ENCODE measurements around the gene ADARB1.
"Not testable (repeated sequence)": the region's sequence is repeated elsewhere in the genome, so short reads cannot be mapped to it uniquely, and the experiment has no call there.

ADARB1 gene

DNA sequence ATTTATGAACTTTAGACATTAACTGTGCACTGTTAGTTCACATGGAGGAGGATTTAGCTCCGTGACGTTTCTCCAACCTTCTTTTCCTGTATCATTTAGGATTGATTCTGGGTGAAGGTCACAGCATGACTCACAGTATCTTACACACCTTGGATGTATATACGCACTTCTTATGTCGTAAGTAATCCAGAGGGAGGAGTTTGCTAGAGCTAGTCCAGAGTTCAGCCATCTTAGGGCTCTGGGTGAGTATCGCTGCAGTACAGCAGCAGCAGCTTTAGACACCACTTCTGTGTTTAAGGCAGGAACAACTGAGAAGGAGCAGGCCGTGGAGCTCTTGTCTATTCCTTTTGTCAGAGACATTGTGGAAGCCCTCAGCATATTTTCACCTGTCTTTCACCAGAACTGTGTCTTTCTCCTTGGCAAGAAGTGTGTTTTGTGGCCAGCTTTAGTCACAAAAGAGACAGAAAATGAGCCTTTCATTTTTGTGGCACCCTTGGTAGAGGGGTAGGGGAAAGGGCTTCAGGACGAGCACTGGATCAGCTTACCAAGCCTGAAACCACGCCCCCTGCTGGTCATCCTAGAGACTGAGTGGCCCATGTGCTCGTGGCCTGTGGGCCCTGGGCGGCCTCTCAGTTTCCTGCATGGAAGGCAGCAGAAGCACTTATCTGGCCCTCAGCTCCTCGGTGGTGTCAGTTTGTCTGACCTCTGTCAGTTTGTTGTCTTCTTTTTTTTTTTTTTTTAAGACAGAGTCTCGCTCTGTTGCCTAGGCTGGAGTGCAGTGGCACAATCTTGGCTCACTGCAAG, 64.0 kb downstream of the ADARB1 start:
- Histone ChIP-seq H3K18ac (ENCODE audit: low read depth in 1 of 2, low read length in 2 of 2) (peak overlapping the region in 1 of 2 experiments; percentile 28), H3K36me3 (ENCODE audit: control insufficient read depth in 1 of 2, insufficient read depth in 2 of 2, low read depth in 1 of 2, low read length in 2 of 2) (no peaks in the 10 kb centered on the region), H3K79me1 (replicated peaks; ENCODE audit: low read length, poor library complexity, severe bottlenecking) (peaks cover 7% of the 10 kb centered on the region), H2BK5ac (ENCODE audit: low read depth, low read length, poor library complexity, severe bottlenecking) (no peak overlapping the region), H3K27me3 (ENCODE audit: control insufficient read depth in 1 of 2, insufficient read depth in 1 of 2, low read length in 2 of 2) (peaks cover 0 to 4% of the 10 kb centered on the region in 2 experiments), H3K4me1 (ENCODE audit: control insufficient read depth, insufficient read depth, low read depth, low read length) (peaks cover 36% of the 10 kb centered on the region), H4K8ac (ENCODE audit: low read length) (no peak overlapping the region), H2AK5ac (ENCODE audit: low read length, severe bottlenecking) (peak overlapping the region; percentile 34), H3K4me2 (ENCODE audit: low read length, poor library complexity, severe bottlenecking) (no peak overlapping the region), H2BK120ac (ENCODE audit: low read depth, low read length) (no peak overlapping the region), H3K4me3 (ENCODE audit: insufficient read depth in 1 of 2, low read depth in 1 of 2, low read length in 2 of 2) (no peak overlapping the region), H3K9me3 (ENCODE audit: control insufficient read depth, low read length) (no peaks in the 10 kb centered on the region), H2BK12ac (ENCODE audit: low read length in 2 of 2) (no peak overlapping the region), H2AFZ (ENCODE audit: low read depth, low read length) (no peak overlapping the region), H3K9ac (ENCODE audit: low read length) (no peak overlapping the region), H2BK15ac (ENCODE audit: low read depth, poor library complexity, severe bottlenecking) (peak overlapping the region; percentile 1), H3K27ac (ENCODE audit: low read length, poor library complexity, severe bottlenecking) (no peak overlapping the region), H4K91ac (ENCODE audit: low read length) (no peak overlapping the region), H3K23ac (ENCODE audit: low read length in 2 of 2) (no peak overlapping the region), H3K14ac (ENCODE audit: low read length in 2 of 2) (no peak overlapping the region), H3K4ac (ENCODE audit: low read depth in 1 of 2, low read length in 2 of 2) (no peak overlapping the region)
- WGBS: 62% methylated on average over 12 of the region's 12 CpGs
- DNase-seq: peak; percentile 71

DNA sequence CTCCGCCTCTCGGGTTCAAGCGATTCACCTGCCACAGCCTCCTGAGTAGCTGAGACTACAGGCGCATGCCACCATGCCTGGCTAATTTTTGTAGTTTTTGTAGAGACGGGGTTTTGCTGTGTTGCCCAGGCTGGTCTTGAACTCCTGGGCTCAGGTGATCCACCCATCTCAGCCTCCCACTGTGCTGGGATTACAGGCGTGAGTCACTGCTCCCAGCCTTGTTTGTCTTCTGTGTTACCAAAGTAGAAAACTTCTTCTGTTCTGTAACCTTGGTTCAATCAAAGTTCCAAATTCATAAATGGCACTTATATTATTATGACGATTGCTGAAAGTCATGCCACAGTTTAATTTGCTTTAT, 64.6 kb downstream of the ADARB1 start:
- H3K79me1 ChIP-seq (replicated peaks; ENCODE audit: low read length, poor library complexity, severe bottlenecking); H3K4ac ChIP-seq (ENCODE audit: low read depth in 1 of 2, low read length in 2 of 2); H4K8ac ChIP-seq (ENCODE audit: low read length); DNase-seq; H2BK12ac ChIP-seq (ENCODE audit: low read length in 2 of 2); H3K14ac ChIP-seq (ENCODE audit: low read length in 2 of 2); H2BK5ac ChIP-seq (ENCODE audit: low read depth, low read length, poor library complexity, severe bottlenecking); H3K9me3 ChIP-seq (ENCODE audit: control insufficient read depth, low read length); H2AK5ac ChIP-seq (ENCODE audit: low read length, severe bottlenecking); H2BK120ac ChIP-seq (ENCODE audit: low read depth, low read length); H3K4me3 ChIP-seq (ENCODE audit: insufficient read depth in 1 of 2, low read depth in 1 of 2, low read length in 2 of 2); H3K4me2 ChIP-seq (ENCODE audit: low read length, poor library complexity, severe bottlenecking); H2BK15ac ChIP-seq (ENCODE audit: low read depth, poor library complexity, severe bottlenecking); H2AFZ ChIP-seq (ENCODE audit: low read depth, low read length); H3K9ac ChIP-seq (ENCODE audit: low read length); H3K18ac ChIP-seq (ENCODE audit: low read depth in 1 of 2, low read length in 2 of 2); H3K36me3 ChIP-seq (ENCODE audit: control insufficient read depth in 1 of 2, insufficient read depth in 2 of 2, low read depth in 1 of 2, low read length in 2 of 2); H3K23ac ChIP-seq (ENCODE audit: low read length in 2 of 2); H3K27me3 ChIP-seq (ENCODE audit: control insufficient read depth in 1 of 2, insufficient read depth in 1 of 2, low read length in 2 of 2); H4K91ac ChIP-seq (ENCODE audit: low read length); H3K27ac ChIP-seq (ENCODE audit: low read length, poor library complexity, severe bottlenecking): not testable (repeated sequence)
- 89% methylated on average over 7 of the region's 7 CpGs for WGBS
- H3K4me1 ChIP-seq (ENCODE audit: control insufficient read depth, insufficient read depth, low read depth, low read length): peaks cover 36% of the 10 kb centered on the region

DNA sequence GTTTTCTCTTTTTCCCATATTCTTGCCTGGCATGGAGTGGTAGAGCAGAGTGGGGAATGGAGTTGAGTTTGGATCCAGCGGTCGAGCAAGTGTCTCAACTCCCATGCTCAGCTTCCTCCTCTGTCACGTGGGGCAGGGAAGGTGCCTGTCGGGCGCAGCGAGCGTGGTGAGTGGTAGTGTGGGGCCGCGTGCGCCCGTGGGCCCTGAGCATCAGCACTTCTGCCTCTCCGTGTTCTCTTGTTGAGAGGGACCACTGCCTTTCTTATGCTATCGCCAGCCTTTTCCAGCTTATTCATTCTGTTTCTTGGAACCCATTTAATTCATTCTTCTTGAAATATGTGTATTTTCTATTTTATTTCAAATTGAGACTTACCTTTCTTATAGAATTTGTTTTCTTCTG, 65.1 kb downstream of the ADARB1 start:
- Histone ChIP-seq H3K18ac (ENCODE audit: low read depth in 1 of 2, low read length in 2 of 2) (no peak overlapping the region), H3K27ac (ENCODE audit: low read length, poor library complexity, severe bottlenecking) (no peak overlapping the region), H3K4ac (ENCODE audit: low read depth in 1 of 2, low read length in 2 of 2) (no peak overlapping the region), H2AK5ac (ENCODE audit: low read length, severe bottlenecking) (no peak overlapping the region), H3K9ac (ENCODE audit: low read length) (no peak overlapping the region), H3K14ac (ENCODE audit: low read length in 2 of 2) (no peak overlapping the region), H3K4me3 (ENCODE audit: insufficient read depth in 1 of 2, low read depth in 1 of 2, low read length in 2 of 2) (peak overlapping the region in 1 of 2 experiments; percentile 2), H3K27me3 (ENCODE audit: control insufficient read depth in 1 of 2, insufficient read depth in 1 of 2, low read length in 2 of 2) (peaks cover 0 to 7% of the 10 kb centered on the region in 2 experiments), H4K8ac (ENCODE audit: low read length) (no peak overlapping the region), H2AFZ (ENCODE audit: low read depth, low read length) (no peak overlapping the region), H2BK5ac (ENCODE audit: low read depth, low read length, poor library complexity, severe bottlenecking) (no peak overlapping the region), H2BK120ac (ENCODE audit: low read depth, low read length) (no peak overlapping the region), H3K9me3 (ENCODE audit: control insufficient read depth, low read length) (no peaks in the 10 kb centered on the region), H3K4me1 (ENCODE audit: control insufficient read depth, insufficient read depth, low read depth, low read length) (peaks cover 36% of the 10 kb centered on the region), H3K4me2 (ENCODE audit: low read length, poor library complexity, severe bottlenecking) (no peak overlapping the region), H3K23ac (ENCODE audit: low read length in 2 of 2) (no peak overlapping the region), H3K36me3 (ENCODE audit: control insufficient read depth in 1 of 2, insufficient read depth in 2 of 2, low read depth in 1 of 2, low read length in 2 of 2) (peaks cover 0 to 3% of the 10 kb centered on the region in 2 experiments), H2BK12ac (ENCODE audit: low read length in 2 of 2) (peak overlapping the region in 1 of 2 experiments; percentile 75), H2BK15ac (ENCODE audit: low read depth, poor library complexity, severe bottlenecking) (no peak overlapping the region), H4K91ac (ENCODE audit: low read length) (peak overlapping the region; percentile 53), H3K79me1 (replicated peaks; ENCODE audit: low read length, poor library complexity, severe bottlenecking) (peaks cover 7% of the 10 kb centered on the region)
- 95% methylated on average over 11 of the region's 13 CpGs for WGBS
- DNase-seq: no peak

DNA sequence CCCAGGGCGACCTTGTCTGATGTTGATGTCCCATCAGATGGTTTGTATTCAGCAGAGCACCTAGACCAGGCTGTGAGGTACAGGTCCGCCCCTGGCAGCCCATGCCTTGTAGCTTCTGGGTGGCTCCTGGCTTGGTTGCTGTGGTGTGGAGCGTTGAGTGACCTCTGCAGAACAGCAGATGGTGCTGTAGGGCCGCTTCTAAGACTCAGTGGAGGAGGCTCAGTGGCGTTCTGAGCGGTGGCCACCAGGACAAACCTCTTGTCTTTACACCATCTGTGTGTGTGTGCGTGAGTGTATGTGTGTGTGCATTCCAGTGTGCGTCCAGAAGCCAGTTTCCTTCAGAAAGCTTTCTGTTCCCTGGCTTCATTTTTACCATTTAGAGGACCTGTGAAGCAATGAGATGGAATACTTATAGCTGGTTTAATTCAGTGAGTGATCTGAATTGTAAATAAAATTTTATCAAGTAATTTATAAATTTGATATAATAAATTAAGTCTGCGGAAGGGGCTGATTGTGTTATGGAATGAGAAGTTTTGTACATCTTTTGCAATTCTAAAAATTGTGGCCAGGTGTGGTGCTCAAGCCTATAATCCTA, 66.1 kb downstream of the ADARB1 start:
- Histone ChIP-seq H3K4me1 (ENCODE audit: control insufficient read depth, insufficient read depth, low read depth, low read length) (peaks cover 36% of the 10 kb centered on the region), H3K4me3 (ENCODE audit: insufficient read depth in 1 of 2, low read depth in 1 of 2, low read length in 2 of 2) (no peak overlapping the region), H3K27me3 (ENCODE audit: control insufficient read depth in 1 of 2, insufficient read depth in 1 of 2, low read length in 2 of 2) (peaks cover 0 to 8% of the 10 kb centered on the region in 2 experiments), H3K18ac (ENCODE audit: low read depth in 1 of 2, low read length in 2 of 2) (no peak overlapping the region), H2BK15ac (ENCODE audit: low read depth, poor library complexity, severe bottlenecking) (no peak overlapping the region), H4K91ac (ENCODE audit: low read length) (no peak overlapping the region), H2BK12ac (ENCODE audit: low read length in 2 of 2) (peak overlapping the region in 1 of 2 experiments; percentile 51), H3K79me1 (replicated peaks; ENCODE audit: low read length, poor library complexity, severe bottlenecking) (peaks cover 7% of the 10 kb centered on the region), H2AK5ac (ENCODE audit: low read length, severe bottlenecking) (no peak overlapping the region), H4K8ac (ENCODE audit: low read length) (no peak overlapping the region), H2AFZ (ENCODE audit: low read depth, low read length) (no peak overlapping the region), H3K4ac (ENCODE audit: low read depth in 1 of 2, low read length in 2 of 2) (no peak overlapping the region), H3K14ac (ENCODE audit: low read length in 2 of 2) (no peak overlapping the region), H3K9ac (ENCODE audit: low read length) (no peak overlapping the region), H2BK5ac (ENCODE audit: low read depth, low read length, poor library complexity, severe bottlenecking) (no peak overlapping the region), H3K36me3 (ENCODE audit: control insufficient read depth in 1 of 2, insufficient read depth in 2 of 2, low read depth in 1 of 2, low read length in 2 of 2) (peaks cover 0 to 6% of the 10 kb centered on the region in 2 experiments), H3K4me2 (ENCODE audit: low read length, poor library complexity, severe bottlenecking) (no peak overlapping the region), H3K9me3 (ENCODE audit: control insufficient read depth, low read length) (no peaks in the 10 kb centered on the region), H3K27ac (ENCODE audit: low read length, poor library complexity, severe bottlenecking) (no peak overlapping the region), H3K23ac (ENCODE audit: low read length in 2 of 2) (no peak overlapping the region), H2BK120ac (ENCODE audit: low read depth, low read length) (no peak overlapping the region)
- WGBS: 20% methylated on average over 7 of the region's 9 CpGs
- peak; percentile 96 for DNase-seq
